IPS DF 4.7 (cell line): ENCODE data around the gene CIB4.
"Not testable (repeated sequence)": the region's sequence is repeated elsewhere in the genome, so short reads cannot be mapped to it uniquely, and the experiment has no call there.

Experiments used
- DNase-seq: peaks from one replicate; pipeline ENCODE4 v3.0.0-alpha.2; 2013; ENCODE audit warnings: low spot score; ENCODE audit errors: extremely low read depth

CIB4 gene

DNA sequence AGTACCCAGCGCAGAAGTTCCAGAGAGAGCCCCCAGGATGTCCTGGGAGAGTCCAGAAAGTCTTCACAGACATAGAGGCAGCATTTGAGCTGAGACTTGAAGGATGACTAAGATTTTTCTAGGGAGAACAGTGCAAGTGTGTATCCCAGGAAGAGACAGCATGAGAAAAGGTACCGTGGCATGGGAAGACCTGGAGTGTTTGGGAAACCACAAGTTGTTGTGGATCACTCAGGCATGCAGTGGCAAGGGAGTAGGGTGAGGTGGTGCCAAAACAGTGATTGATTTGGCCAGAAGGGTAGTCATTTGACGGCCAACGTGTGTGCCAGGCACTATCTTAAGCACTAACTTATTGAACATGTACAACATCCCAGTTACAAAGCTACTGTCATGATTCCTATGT, 26.9 kb upstream of the CIB4 start:
- no peak for DNase-seq

DNA sequence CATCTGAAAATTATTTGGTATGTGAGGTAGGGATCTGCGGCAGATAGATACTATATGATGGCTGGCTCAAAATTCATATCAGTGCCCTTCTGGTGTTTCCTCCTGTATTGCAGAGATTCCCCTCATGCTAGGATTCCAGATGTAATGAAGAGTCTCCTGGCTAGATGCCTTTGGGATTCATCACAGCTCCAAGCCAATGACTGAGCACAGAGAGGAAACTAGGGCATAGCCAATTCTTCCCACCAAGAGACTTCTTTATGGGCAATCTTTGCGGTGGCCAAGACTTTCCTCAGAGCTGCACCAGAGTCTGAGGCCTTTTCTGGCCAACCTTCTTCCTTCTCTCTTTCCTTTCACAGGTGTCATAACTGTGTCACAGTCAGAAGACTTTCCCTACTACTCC, 25.5 kb upstream of the CIB4 start:
- no peak for DNase-seq

DNA sequence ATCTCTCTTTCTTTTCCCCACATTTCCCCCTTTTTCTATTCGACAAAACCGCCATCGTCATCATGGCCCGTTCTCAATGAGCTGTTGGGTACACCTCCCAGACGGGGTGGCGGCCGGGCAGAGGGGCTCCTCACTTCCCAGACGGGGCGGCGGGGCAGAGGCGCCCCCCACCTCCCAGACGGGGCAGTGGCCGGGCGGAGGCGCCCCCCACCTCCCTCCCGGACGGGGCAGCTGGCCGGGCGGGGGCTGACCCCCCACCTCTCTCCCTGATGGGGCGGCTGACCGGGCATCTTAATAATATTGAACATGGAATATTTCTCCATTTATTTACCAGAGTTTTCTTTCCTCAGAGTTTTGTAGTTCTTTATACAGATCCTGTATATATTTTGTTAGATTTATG, 24.1 kb upstream of the CIB4 start:
- not testable (repeated sequence) for DNase-seq

DNA sequence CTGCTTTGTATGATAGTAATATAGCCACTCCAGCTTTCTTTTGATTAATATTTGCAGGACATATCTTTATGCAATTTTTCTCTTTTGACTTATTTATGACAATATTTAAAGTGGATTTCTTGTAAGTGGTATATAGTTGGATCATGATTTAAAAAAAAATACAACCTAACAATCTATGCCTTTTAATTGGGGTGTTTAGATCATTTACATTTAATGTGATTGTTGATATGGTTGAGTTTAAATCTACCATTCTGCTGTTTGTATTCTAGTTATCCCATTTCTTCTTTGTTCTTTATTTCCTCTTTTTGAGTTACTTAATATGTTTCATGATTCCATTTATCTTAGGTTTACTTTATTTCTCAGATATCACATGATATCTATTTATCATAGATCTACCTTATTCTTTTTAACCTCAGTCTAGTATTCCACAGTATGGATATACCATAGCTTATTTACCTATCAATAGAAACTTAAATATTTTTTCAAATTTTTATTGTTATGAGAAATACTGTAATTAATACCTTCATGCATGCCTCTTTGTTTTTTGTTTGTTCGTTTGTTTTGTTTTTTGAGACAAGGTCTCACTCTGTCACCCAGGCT, 19.3 kb upstream of the CIB4 start:
- no peak for DNase-seq

DNA sequence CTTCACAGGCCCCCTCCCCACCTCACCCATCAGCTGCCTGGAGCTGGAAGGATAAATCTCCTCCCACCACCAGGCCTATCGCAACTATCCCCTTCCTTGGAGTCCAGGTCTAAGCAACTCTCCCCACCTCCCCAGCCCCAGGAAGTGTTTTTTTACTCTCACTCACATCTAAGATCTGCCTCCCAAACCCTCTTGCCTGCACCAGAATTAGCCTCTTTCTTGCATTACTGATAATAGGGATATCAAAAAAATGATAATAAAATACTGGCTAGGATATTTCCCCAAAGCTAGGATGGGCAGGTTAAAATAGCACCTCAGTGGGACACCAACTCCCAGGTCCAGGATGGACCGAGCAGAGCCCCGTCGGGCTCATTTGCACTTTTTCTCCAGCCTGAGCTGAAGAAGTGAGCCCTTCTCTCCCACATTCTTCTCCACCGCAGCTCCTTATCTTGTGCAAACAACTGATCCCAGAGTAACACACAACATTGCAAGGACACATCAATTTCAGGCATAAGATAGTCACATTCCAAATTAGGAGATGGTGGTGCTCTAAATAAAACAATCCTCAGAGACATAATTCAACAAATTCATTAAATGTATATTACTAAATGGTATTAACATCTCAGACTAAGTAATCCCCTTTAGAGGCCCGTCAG, 17.7 kb upstream of the CIB4 start:
- no peak for DNase-seq

DNA sequence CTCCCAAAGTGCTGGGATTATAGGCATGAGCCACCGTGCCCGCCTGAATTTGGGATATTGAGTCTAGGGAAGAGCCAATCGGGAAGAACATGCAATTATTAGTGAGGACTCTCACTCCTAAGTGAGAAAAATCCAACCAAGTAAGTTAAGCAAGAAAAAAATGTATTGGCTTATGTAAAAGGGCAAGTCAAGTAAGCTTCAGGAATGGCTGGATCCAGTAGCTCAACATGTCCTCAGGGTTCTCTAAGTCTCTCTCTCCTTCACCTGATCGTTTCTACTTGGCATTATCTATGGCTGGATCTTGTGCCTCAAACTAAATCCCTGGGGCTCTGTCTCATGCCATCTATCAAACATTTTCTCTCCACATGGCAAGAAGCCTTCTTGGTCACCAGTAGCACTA, 16.1 kb upstream of the CIB4 start:
- DNase-seq = no peak

DNA sequence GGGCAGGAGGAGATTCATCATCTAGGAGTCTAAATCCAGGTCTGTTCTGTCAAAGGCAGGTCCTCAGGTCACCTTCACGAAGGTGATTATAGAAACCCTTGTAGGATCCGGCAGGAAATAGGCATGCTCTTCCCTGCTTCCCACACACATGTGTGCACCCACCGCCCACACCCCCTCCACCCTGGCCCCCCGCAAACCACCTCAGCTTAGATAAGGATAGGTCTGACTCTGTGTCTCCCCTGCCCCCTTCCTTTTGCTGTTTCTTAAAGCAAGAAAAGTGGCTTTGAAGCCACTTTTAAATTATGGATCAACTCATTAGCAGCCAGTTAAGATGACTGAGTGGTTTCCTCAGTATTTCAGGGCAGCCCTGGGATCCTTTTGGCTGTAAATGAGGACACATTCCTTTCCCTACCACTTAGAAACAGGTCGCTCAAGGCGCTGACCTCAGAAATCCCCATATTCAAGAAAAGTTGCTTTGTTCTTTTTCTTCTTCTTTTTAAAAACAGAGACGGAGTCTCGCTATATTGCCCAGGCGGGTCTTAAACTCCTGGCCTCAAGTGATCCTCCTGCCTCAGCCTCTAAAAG, 14.5 kb upstream of the CIB4 start:
- no peak for DNase-seq

DNA sequence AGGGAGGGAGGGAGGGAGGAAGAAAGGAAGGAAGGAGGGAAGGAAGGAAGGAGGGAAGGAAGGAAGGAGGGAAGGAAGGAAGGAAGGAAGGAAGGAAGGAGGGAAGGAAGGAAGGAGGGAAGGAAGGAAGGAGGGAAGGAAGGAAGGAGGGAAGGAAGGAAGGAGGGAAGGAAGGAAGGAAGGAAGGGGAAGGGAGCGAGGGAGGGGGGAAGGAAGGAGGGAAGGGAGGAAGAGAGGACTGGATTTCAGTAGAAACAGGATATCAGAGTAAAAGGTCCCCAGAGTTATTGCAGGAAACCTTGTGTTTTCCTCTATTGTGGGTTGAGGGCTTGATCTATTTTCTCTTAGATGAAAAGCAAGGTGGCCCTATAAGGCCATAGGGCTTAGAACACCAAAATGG, 14.0 kb upstream of the CIB4 start:
- DNase-seq = not testable (repeated sequence)

DNA sequence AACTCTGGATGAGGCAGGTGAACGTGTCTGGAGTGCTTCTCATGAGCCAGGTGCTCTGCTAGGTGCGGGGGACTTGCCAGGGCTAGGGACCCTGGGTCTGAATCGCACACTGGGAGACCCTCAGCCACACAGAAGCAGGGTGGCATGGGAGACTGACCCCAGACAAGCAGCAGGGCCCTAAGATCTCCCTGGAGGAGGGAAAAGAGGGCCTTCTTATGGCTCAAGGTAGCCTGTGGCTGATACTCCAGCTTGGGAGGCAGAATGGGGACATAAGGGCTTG, 12.8 kb upstream of the CIB4 start:
- DNase-seq = no peak

DNA sequence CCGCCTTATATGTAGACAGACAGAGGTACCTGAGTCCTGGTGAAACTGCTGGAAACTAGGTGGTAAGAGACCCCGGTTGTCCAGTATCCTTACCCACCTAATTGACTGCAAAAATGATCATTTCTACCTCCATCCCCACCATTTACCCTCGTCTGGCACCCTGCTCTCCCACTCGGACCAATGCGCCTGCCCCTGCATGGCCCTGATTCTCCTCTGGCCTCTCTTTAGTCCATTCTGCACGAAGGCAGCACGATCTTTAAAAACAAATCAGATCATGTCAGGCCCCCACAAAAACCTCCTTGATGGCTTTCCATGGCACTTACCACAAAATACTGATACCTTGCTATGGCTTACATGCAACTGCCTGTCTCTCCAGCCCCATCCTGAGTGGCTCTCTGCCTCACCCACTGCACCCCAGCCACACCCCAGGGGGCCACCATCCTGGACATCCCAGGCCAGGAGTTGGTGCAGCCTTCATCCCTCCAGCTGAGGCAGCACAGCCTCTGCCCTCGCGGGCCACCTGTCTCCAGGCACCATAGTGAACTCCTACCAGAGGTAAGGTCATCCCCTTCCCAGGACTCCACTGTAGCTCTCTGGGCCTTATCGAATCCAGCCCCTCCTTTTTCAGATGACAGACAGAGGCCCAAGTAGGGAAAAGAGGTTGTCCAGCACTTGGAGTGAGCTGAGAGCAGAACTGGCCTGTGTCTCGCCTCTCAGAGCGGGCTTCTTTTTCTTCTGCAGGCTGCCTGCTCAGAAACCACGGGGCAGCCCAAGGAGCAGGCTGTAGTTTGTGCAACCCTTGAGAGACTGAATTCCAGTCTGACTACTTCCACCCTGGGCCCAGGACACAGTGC, 12.3 kb upstream of the CIB4 start:
- DNase-seq = no peak

DNA sequence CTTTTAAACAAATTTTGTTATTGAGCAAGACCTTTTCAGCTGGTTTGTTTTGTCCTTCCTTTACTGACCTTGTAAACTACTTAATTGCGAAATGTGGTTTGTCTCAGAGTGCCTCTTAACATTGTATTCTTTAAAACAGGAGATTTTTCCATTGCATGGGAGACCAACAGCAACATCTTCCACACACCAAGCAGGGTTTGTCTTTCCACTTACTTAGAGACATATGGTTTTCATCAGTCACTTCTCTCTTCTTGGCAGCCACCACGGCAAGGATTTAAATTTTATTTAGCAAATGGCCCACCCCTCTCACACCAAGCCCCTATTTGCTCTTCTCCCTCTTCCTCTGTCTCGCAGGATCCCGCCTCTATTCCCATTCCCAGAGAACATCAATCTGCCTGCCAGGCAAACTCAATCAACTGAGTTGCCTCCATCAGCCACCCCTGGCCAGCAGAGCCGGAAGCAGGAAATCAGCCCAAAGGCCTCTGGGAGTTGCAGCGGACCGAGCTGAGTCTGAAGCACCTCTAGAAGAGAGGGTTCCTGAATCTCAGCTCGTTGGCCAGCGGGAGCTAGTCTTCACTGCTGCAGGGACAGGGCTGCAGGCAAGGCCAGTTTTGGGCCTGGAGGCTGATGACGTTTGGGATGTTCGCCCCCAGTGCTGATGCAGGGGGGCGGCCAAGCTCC, 11.3 kb upstream of the CIB4 start:
- DNase-seq = no peak

DNA sequence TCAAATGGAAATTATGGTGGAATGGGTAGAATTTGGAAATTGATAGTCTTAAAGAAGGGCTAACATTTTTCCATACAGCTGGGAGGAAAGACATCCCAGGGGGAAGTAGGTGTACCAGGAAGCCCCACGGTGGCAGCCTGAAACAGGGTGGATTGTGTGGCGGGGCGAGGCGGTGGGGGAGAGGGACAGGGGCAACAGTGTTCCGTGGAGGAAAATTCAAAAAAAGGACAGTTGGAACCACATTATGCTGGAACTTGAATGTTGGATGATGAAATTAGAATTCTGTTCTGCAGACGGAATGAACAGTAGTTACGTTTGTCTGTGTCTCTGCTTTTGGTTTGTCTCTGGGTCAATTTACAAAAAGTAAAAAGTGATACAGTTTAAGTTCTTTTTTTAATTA, 10.6 kb upstream of the CIB4 start:
- DNase-seq = no peak

DNA sequence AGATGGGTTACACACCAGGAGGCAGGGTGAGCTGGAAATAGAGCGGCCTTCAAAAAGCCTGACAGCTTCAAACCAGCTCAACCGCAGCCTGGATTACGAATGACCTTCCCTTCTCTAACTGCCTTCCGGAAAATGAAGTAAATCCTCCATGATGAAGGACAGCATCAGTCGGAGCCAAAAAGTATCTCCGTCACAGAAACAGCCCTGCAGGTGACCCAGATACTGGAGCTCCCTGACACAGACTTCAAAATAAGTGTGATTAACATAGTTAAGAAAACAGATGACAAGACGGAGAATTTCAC, 10.3 kb upstream of the CIB4 start:
- no peak for DNase-seq

DNA sequence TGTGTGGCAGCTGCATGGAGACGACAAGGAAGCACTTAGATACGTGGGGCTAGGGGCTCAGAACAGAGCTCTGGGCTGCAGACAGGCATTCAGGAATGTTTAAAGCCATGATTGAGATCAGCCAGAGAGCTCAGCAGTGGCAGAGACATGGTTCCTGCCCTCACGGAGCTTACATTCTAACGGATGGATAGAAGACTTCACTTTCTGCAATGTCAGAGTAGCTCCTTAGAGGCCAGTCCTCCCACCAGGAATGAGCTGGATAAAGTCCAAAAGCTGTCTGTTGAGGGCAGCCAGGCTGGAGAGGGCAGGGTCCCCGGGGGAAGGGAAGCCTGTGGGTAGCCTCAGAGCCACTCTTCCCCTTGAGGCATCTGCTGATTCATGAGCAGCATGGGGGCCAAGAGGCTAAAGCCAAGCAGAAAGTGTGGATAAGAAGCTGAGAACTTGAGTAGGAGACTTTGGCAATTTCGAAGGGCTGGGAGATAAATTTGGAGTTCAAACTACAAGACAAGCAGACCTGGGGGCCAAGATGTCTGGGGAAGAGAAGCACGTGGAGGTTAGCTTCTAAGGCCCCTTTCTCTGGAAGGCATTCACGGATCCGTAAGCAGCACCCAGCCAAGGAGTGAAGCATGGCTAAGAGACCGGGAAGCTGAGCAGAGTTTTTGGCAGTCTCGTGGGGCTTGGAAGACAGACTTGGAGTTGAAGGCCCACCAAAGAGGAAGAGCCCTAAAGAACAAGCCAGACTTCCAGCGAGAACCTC, 9.7 kb upstream of the CIB4 start:
- DNase-seq = no peak

DNA sequence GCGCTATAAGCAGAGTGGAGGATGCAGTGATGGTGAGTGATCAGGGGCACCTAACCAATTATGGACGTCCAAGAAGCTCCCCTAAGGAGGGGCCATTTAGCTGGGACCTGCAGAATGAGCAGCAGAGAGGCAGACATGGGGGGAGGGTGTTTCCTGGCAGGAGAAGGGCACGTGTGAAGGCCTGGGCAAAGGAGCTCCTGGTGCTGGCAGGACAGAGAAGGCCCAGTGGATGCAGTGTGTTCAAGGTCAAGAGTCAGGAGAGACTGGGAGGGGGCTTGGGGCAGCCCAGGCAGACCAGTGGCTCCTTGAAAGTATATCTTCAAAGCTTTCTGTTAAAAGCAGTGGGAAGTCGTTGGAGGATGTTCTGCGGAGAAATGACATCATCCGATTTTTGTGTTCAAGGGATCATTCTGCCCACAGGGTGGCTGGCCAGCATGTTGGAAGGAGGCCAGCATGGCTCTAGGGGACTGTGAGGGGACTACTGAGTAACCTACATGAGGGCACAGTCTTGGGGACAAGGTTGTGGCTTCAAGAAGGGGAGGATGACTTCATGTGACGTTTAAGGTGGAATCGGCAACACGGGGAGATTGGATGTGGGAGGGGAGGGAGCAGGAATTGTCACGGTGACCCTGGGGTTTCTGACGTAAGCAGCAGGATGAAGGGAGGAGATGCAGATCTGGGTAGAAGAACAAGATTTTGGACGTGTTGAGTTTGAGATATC, 9.0 kb upstream of the CIB4 start:
- DNase-seq = no peak

DNA sequence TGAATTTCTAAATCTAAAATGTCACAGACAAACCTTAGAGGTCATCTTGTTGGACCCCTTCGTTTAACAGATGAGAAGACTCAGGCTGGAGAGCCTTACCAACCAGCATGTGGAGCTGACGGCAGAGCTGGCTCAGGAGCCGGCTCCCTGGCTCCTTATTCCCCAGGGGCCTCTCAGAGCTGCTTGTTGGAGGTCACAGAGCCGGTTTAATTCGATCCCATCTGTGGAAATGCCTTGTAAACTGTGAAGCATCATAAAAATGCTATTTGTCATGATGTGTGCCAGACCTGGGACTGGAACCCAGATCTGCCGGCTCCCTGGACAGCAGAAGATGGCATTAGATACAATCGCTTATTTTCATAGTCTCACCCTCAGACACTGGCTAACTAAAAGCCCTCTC, 8.2 kb upstream of the CIB4 start:
- DNase-seq = no peak

DNA sequence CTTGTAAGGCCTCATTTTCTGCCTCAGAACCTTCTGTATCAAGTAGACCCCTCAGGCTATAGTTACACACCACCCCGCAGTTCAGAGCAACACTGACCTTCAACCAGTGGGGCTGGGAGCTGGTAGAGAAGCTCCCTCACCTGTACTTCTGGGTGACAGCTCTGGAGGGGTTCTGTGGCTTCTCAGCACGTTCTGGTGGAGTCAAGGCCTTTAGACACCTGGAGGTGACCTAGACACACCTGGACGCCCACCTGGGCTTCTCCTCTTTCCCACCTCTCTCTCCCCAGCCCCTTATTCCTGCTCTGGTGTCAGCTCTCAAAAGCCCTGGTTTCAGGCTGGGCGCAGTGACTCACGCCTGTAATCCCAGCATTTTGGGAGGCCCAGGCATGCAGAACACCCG, 7.3 kb upstream of the CIB4 start:
- DNase-seq = no peak

DNA sequence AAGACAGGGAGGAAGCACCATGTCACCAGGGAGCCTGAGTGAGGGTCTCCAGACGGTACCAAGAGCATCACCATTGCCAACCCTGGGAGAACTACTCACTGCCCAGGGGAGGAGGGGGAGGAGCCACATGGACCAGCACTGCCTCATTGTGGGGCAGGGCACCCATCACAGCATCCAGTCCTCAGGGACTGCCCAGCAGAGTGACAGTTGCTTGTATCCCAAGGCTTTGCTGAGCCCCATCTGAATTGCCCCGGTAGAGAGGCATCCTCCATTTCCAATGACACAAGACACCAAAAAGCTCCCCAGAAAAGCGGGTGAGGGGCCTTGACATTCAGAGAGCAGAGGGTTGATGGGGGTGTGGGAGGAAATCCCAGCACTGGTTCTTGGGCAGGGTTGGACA, 6.8 kb upstream of the CIB4 start:
- DNase-seq = no peak

DNA sequence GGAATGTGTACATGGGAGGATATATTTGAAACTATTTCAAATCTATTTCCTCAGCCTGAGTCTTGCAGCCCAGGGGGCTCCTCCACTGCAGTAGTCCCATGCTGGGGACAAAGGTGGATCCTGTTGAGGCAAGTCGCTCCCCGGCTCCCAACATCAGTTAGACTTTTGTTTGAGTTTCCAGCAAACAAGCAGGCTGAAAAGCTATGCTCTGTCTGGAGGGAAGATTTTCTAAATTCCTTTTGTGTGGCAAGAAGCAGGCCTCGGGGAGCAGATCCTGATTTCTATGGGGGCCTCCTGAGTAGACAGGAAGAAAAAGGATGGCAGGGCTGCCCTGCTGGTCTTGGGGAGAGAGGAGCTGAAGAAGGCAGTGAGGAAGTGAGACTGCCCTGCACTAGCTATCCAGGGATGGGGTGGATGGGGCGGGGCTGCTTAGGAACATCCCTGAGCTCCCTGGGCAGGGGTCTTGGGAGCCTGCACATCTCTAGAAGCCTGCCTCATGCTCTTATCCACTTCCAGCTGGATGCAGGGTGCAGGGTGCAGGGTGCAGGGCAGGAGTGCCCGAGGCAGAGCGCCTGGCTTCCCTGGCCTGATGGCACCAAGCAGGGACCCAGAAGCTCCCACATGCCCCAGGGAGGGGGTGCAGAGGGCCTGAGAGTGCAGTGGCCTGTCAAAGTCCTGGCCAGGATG, 6.0 kb upstream of the CIB4 start:
- no peak for DNase-seq

DNA sequence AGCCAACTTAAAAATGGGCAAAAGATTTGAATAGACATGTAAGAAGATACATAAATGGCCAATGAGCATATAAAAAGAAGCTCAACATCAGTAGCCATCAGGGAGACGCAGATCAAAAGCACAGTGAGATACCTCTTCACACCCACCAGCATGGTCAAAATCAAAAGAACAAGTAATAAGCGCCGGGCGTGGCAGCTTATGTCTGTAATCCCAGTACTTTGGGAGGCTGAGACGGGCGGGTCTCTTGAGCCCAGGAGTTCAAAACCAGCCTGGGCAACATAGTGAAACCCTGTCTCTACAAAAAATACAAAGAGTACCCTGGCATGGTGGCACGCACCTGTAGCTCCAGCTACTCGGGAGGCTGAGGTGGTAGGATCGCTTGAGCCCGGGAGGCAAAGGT, 4.6 kb upstream of the CIB4 start:
- DNase-seq = no peak
